ENCODE measurements around the gene PNPLA7. TPM values are rescaled to one million over a fixed set of nuclear protein-coding genes. Genes with fewer than 3 reads are reported as not detected.

The PNPLA7 gene
- total RNA-seq, 2 experiments from 2014 or later, result 4.5 to 5.0 TPM

DNA sequence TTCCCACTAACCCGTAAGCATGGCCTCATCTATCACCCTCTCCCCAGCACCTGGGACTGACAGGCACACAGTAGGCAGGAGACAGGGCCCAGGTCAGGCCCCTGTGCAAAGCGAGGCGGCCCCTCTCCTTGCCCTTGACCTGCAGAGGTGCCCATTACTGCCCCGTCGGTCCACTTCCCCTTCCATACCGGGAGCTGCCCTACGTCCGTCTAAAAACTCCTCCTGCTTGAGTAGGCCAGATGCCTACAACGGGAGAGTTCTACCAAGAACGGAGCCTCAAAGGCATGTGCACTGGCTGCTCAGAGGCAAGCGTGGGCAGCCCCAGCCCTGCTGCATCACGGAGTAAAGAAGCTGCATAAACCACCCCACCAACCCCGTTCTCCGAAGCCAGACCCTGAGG is 33.1 kb upstream of the PNPLA7 start:
- H3K36me3 Mint-ChIP-seq (ENCODE audit: low read depth), result peaks cover 34% of the 10 kb centered on the region
- H3K4me3 Mint-ChIP-seq, result no peak overlapping the region
- H3K4me1 Mint-ChIP-seq, result peaks cover 12% of the 10 kb centered on the region
- no peaks in the 10 kb centered on the region for H3K27me3 Mint-ChIP-seq
- no peak for DNase-seq
- POLR2A ChIA-PET, result no interaction called here
- no peak overlapping the region for H3K27ac Mint-ChIP-seq
- CTCF ChIA-PET, result no interaction called here
- no peaks in the 10 kb centered on the region for H3K9me3 Mint-ChIP-seq

GRCh38 chr9:137582286-137582860 is 32.2 kb upstream of the PNPLA7 start:
- POLR2A ChIA-PET, result interaction anchor here (1.3 to 2.0 kb wide), 2 partner anchors 9 to 10 kb away, joined by 3 to 7 read pairs; no protein-coding TSS in a partner anchor
- H3K36me3 Mint-ChIP-seq (ENCODE audit: low read depth), result peaks cover 24% of the 10 kb centered on the region
- CTCF ChIA-PET, result interaction anchor here (1.1 to 1.6 kb wide), 2 partner anchors 9 to 19 kb away, joined by 4 to 7 read pairs; partner anchors contain the start of gene ZMYND19
- no peak overlapping the region for H3K27ac Mint-ChIP-seq
- DNase-seq, result no peak
- H3K4me3 Mint-ChIP-seq, result no peak overlapping the region
- H3K9me3 Mint-ChIP-seq, result no peaks in the 10 kb centered on the region
- no peaks in the 10 kb centered on the region for H3K27me3 Mint-ChIP-seq
- peaks cover 11% of the 10 kb centered on the region for H3K4me1 Mint-ChIP-seq

GRCh38 chr9:137581361-137582285 is 31.4 kb upstream of the PNPLA7 start:
- no peak overlapping the region for H3K4me3 Mint-ChIP-seq
- H3K9me3 Mint-ChIP-seq, result no peaks in the 10 kb centered on the region
- CTCF ChIA-PET, result interaction anchor here (1.1 to 2.8 kb wide), 3 partner anchors 9 to 19 kb away, joined by 4 to 11 read pairs (median 7); partner anchors contain the start of gene ZMYND19
- H3K27me3 Mint-ChIP-seq, result no peaks in the 10 kb centered on the region
- no peak for DNase-seq
- H3K27ac Mint-ChIP-seq, result no peak overlapping the region
- peaks cover 18% of the 10 kb centered on the region for H3K4me1 Mint-ChIP-seq
- H3K36me3 Mint-ChIP-seq (ENCODE audit: low read depth), result peaks cover 22% of the 10 kb centered on the region
- POLR2A ChIA-PET, result interaction anchor here (1.1 to 2.0 kb wide), 4 partner anchors 9 to 30 kb away, joined by 3 to 7 read pairs (median 4); partner anchors contain the start of genes ARRDC1 and MRPL41

DNA sequence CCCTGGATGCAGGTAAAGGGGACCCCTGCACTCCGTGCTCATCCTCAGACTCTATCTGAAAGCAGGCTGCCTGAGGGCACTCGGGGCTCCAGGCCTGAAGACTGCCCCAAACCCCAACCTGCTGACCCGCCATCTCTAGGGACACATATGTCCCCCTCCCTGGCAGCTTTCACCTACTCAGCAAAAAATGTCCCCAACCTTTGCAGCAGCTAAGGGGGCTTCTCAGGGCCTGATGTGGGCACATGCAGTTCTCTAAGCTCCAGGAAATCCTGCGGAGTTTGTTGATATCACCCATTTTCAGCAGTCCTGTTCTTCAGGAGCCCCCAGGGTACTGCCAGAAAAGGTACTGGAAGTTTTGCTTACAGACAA is 30.7 kb upstream of the PNPLA7 start:
- POLR2A ChIA-PET, result interaction anchor here (1.1 to 2.0 kb wide), 3 partner anchors 10 to 29 kb away, joined by 3 to 7 read pairs (median 4); partner anchors contain the start of genes ARRDC1 and MRPL41
- CTCF ChIA-PET, result interaction anchor here (1.2 to 2.8 kb wide), 3 partner anchors 7 to 36 kb away, joined by 3 to 18 read pairs (median 11); partner anchors contain the start of gene ZMYND19
- H3K9me3 Mint-ChIP-seq, result no peaks in the 10 kb centered on the region

DNA sequence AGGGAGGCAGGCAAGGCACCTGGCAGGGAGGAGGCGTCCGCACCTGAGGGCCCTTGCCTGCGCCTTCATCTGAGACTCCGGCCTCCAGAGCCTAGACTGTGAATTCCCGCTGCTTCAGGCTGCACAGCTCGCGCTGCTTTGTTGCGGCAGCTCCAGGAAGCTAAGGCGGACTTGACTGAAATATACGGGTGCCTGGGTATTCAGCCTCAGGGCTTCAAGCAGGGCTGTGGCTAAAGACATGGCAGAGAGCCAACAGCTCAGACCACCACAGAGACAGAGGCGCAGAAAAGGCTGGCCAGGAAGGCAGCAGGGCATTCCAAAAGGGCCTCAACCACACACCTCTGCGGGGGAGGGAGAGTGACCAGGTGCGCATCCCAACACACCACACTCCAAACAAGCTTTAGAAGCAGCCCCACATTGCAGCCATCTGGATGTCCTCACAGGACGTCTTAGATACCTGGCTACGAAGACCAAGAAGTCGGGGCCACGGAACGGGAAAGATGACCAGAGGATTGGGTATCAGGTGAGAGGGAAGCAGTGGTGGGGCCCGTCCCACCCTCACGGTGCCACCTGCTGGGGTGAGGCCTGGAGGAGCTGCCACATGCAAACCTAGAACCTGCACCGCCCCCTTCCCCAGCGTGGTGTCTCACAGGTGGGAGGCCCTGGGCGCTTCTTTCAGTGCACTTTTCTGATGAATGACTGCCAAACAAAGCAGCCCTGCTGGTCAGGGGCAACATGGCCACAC is 30.2 kb upstream of the PNPLA7 start:
- Mint-ChIP-seq H3K36me3 (ENCODE audit: low read depth) (peaks cover 25% of the 10 kb centered on the region), H3K4me1 (peaks cover 31% of the 10 kb centered on the region), H3K9me3 (no peaks in the 10 kb centered on the region), H3K27ac (no peak overlapping the region), H3K27me3 (no peaks in the 10 kb centered on the region), H3K4me3 (no peak overlapping the region)
- POLR2A ChIA-PET, result interaction anchor here (1.4 to 2.0 kb wide), 3 partner anchors 10 to 29 kb away, joined by 3 to 7 read pairs (median 7); partner anchors contain the start of genes MRPL41 and ZMYND19
- CTCF ChIA-PET, result interaction anchor here (1.2 to 2.8 kb wide), 4 partner anchors 8 to 45 kb away, joined by 3 to 18 read pairs (median 8); partner anchors contain the start of gene ZMYND19
- no peak for DNase-seq

More for the DNA sequence above, 30.7 kb upstream of the PNPLA7 start:
- Mint-ChIP-seq H3K27ac (no peak overlapping the region), H3K27me3 (no peaks in the 10 kb centered on the region), H3K4me3 (no peak overlapping the region), H3K36me3 (ENCODE audit: low read depth) (peaks cover 21% of the 10 kb centered on the region), H3K4me1 (peaks cover 25% of the 10 kb centered on the region)
- no peak for DNase-seq

DNA sequence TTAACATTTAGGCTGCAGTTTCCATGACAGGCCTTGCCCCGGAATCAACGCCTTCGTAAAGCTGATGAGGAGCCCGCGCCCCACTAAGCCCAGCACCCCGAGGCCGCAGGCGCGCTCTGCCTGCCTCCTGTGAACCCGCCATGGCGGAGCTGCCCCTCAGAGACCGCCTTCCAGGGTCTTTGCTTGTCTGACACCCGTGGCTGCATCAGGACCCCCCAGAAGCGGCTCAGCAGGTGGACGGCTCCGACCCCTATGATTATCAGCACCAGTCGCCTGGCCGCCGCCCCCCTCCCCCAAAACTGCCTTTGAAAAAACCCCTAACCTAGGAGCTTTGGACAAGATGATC is 29.0 kb upstream of the PNPLA7 start:
- Mint-ChIP-seq H3K4me3 (peak overlapping the region; percentile 78), H3K27ac (peak overlapping the region; percentile 65), H3K4me1 (peaks cover 37% of the 10 kb centered on the region), H3K9me3 (no peaks in the 10 kb centered on the region), H3K27me3 (no peaks in the 10 kb centered on the region), H3K36me3 (ENCODE audit: low read depth) (peaks cover 37% of the 10 kb centered on the region)
- no peak for DNase-seq
- POLR2A ChIA-PET, result interaction anchor here (1.3 to 1.8 kb wide), 4 partner anchors 9 to 29 kb away, joined by 4 to 10 read pairs (median 8); partner anchors contain the start of genes MRPL41, PNPLA7 and ZMYND19
- CTCF ChIA-PET, result interaction anchor here (0.9 to 2.8 kb wide), 5 partner anchors 9 to 49 kb away, joined by 3 to 18 read pairs (median 4); partner anchors contain the start of gene ZMYND19

GRCh38 chr9:137578518-137579258 is 28.5 kb upstream of the PNPLA7 start, which contains the start of gene DPH7:
Gene DPH7, minus strand, starts transcription at chr9:137578925. Its CDS starts 148 bp downstream, at chr9:137578777.
- peaks cover 37% of the 10 kb centered on the region for H3K4me1 Mint-ChIP-seq
- ChIA-PET POLR2A (interaction anchor here (1.0 to 1.8 kb wide), 8 partner anchors 10 to 338 kb away, joined by 3 to 10 read pairs (median 4); partner anchors contain the start of genes MRPL41, PNPLA7, TUBB4B and ZMYND19), CTCF (interaction anchor here (0.9 to 2.8 kb wide), 6 partner anchors 9 to 50 kb away, joined by 3 to 18 read pairs (median 6); partner anchors contain the start of genes EHMT1 and ZMYND19)
- peak; percentile 96 for DNase-seq
- peak within 1 kb of the TSS; percentile 78 for H3K4me3 Mint-ChIP-seq
- H3K27me3 Mint-ChIP-seq, result no peaks in the 10 kb centered on the region
- peaks cover 40% of the 10 kb centered on the region for H3K36me3 Mint-ChIP-seq (ENCODE audit: low read depth)
- peak within 1 kb of the TSS; percentile 65 for H3K27ac Mint-ChIP-seq
- no peaks in the 10 kb centered on the region for H3K9me3 Mint-ChIP-seq

DNA sequence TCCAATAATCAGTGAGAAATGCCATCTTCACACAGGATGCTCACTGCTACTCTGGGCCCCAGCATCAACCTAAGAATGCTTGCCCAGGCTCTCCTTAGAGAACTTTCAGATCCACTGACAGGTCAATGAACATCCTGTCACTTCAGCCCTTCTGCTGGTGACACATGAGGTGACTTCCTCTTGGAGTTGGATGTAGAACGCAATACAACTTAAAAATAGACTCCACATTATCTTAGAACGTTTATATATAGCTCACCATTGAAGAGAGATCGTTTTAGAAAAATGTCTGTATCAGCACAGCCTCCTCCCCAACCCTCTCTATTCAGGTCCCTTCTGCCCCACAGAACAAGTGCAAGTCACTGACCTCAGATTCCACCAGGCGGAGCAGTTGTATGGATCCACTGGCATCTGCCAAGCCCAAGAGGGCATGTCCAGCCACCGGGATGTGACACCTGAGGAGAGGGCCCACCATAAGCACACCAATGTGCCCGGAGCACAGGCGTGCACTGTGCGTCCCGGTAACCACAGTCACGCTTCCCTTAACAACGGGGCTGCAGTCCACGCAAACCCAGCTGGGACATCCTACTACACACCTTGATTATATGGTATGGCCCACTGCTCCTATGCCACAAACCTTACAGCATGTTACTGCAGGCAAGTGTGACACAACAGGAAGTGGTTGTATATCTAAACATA is 25.7 kb upstream of the PNPLA7 start:
- Mint-ChIP-seq H3K4me3 (peak overlapping the region; percentile 54), H3K36me3 (ENCODE audit: low read depth) (peaks cover 41% of the 10 kb centered on the region)

GRCh38 chr9:137575364-137575715 is 25.1 kb upstream of the PNPLA7 start:
- POLR2A ChIA-PET, result interaction anchor here (1.5 kb wide), 1 partner anchor 23 kb away, joined by 4 read pairs; no protein-coding TSS in a partner anchor
- Mint-ChIP-seq H3K36me3 (ENCODE audit: low read depth) (peaks cover 46% of the 10 kb centered on the region), H3K4me1 (peaks cover 38% of the 10 kb centered on the region), H3K27ac (peak overlapping the region; percentile 72), H3K9me3 (no peaks in the 10 kb centered on the region), H3K4me3 (no peak overlapping the region), H3K27me3 (no peaks in the 10 kb centered on the region)
- peak; percentile 54 for DNase-seq
- CTCF ChIA-PET, result no interaction called here

More for the DNA sequence above, 25.7 kb upstream of the PNPLA7 start:
- no peak for DNase-seq
- CTCF ChIA-PET, result no interaction called here
- peaks cover 37% of the 10 kb centered on the region for H3K4me1 Mint-ChIP-seq
- POLR2A ChIA-PET, result interaction anchor here (1.5 kb wide), 1 partner anchor 24 kb away, joined by 4 read pairs; no protein-coding TSS in a partner anchor
- H3K27ac Mint-ChIP-seq, result peak overlapping the region; percentile 72
- H3K9me3 Mint-ChIP-seq, result no peaks in the 10 kb centered on the region
- H3K27me3 Mint-ChIP-seq, result no peaks in the 10 kb centered on the region

DNA sequence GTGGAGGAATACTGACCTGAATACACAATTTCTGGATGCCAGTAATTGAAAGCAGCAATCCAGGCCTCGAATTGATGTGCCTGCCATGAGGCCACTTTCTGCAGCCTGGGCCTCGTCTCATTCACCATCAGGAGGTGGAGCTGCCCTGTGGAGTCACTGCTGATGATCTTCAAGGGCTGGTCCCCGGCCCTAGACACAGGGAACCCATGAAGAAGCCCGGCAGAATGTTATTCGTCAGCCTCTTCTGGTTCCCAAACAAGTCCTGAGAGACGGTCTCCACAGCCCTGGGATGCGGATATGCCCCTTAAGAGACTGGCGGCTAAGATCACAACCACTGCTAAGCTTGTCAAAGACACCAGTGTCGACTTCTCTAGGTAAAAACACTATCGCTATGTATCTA is 24.0 kb upstream of the PNPLA7 start:
- Mint-ChIP-seq H3K4me3 (no peak overlapping the region), H3K9me3 (no peaks in the 10 kb centered on the region), H3K27me3 (no peaks in the 10 kb centered on the region), H3K27ac (no peak overlapping the region), H3K36me3 (ENCODE audit: low read depth) (peaks cover 48% of the 10 kb centered on the region), H3K4me1 (peaks cover 36% of the 10 kb centered on the region)
- POLR2A ChIA-PET, result no interaction called here
- no peak for DNase-seq
- CTCF ChIA-PET, result no interaction called here

DNA sequence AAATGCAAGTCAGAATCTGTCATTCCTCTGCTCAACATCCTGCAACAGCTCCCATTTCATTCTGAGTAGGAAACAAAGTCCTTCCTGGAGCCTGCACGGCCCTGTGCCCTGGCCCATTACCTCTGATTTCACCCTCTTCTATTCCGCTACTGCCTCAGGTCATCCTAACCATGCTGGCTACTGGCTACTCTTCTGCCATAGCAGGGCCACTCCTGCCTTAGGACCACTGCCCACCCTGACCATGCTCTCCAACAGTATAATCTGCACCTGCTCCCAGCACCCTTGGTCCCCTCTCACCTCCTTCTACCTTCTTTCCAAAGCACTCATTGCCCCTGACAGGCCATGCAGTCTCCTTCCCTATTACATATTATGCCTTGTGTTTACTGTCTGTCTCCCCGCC is 20.4 kb upstream of the PNPLA7 start:
- ChIA-PET CTCF (interaction anchor here (0.9 kb wide), 1 partner anchor 148 kb away, joined by 3 read pairs; the partner anchor contains the start of genes EXD3 and NOXA1), POLR2A (no interaction called here)
- Mint-ChIP-seq H3K9me3 (no peaks in the 10 kb centered on the region), H3K4me1 (peaks cover 9% of the 10 kb centered on the region), H3K36me3 (ENCODE audit: low read depth) (peaks cover 39% of the 10 kb centered on the region), H3K4me3 (no peak overlapping the region), H3K27ac (no peak overlapping the region), H3K27me3 (no peaks in the 10 kb centered on the region)
- no peak for DNase-seq

Measured in activated CD4-positive, alpha-beta memory T cell treated with anti-CD3 and anti-CD28 coated beads, Interleukin-2, amount 10 ng/mL, durations not matched to agents 7 days and 5 days (primary cell).